HG03139 (cell line): ENCODE data around the gene LRRC26.

Experiments used
- ATAC-seq: cut with Tn5 transposase; IDR thresholded peaks from one replicate; pipeline ENCODE4 v1.9.1; 2021; ENCODE audit not compliant: unreplicated experiment

LRRC26 gene

GRCh38 chr9:137168904-137169856 is 671 bp downstream of the LRRC26 start:
- ATAC-seq: no peak

- ATAC-seq: no peak
Observed at GRCh38 chr9:137168573-137168903, 1.3 kb downstream of the LRRC26 start.

- no peak for ATAC-seq
Observed at GRCh38 chr9:137167747-137168572, 1.9 kb downstream of the LRRC26 start.

GRCh38 chr9:137167277-137167746 is 2.5 kb downstream of the LRRC26 start:
- no peak for ATAC-seq

- ATAC-seq: no peak
Observed at GRCh38 chr9:137166380-137167229, 3.2 kb downstream of the LRRC26 start.

- ATAC-seq: no peak
Observed at GRCh38 chr9:137165250-137165836, 4.5 kb downstream of the LRRC26 start.

GRCh38 chr9:137164370-137165249 is 5.2 kb downstream of the LRRC26 start:
- no peak for ATAC-seq

- ATAC-seq: no peak
Observed at GRCh38 chr9:137163805-137164204, 6.0 kb downstream of the LRRC26 start.

GRCh38 chr9:137163365-137163715 is 6.5 kb downstream of the LRRC26 start:
- no peak for ATAC-seq

- no peak for ATAC-seq
Observed at GRCh38 chr9:137162505-137163364, 7.1 kb downstream of the LRRC26 start.

- ATAC-seq: no peak
Observed at GRCh38 chr9:137161558-137162486, 8.0 kb downstream of the LRRC26 start.

GRCh38 chr9:137160716-137161557 is 8.9 kb downstream of the LRRC26 start:
- no peak for ATAC-seq

GRCh38 chr9:137160054-137160425 is 9.8 kb downstream of the LRRC26 start:
- no peak for ATAC-seq

- no peak for ATAC-seq
Observed at GRCh38 chr9:137159105-137160053, 10.5 kb downstream of the LRRC26 start.

- ATAC-seq: no peak
Observed at GRCh38 chr9:137158625-137159024, 11.2 kb downstream of the LRRC26 start.
